Measurements from ENCODE around the gene IL27RA. TPM values are rescaled to one million over a fixed set of nuclear protein-coding genes. Genes with fewer than 3 reads are reported as not detected.

Gene IL27RA
- total RNA-seq, 1 experiment from 2014 or later, result 10.2 TPM

DNA sequence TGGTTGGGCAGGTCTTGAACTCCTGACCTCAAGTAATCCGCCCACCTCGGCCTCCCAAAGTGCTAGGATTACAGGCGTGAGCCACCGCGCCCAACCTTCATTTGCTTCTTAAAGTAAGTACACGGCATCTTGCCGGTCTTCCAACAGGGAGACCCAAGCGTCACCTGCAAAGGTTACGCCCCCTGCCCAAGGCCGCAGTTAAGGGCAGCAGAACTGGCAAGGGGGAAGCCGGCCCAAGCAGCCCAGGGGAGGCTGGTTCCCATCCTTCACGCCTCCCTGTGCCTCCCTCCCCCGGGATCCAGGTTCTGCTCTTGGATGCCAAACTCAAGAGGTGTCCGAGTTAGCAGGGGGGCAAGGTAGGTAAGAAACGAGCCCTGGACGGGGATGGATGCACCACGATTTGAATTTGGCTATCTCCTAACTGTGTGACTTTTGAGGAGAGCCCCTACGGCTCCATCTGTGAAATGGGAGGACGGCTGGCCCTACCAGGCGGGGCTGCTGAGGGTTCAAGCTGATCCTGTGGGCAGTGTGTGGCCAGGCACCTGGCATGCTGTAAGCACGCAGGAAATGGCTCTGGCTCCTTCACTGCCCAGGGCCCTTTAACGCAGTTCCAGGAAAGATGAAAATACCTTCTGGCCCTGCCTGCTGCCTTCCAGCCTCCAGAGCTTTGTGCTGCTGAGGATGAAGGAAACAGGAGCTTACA is 34.5 kb upstream of the IL27RA start:
- ATAC-seq, result no peak
- intact Hi-C loops (cut with micrococcal nuclease; ENCODE audit: unreplicated experiment) (no loop called here), in situ Hi-C loops (cut with HindIII; ENCODE audit: low pct_unique_long_range_greater_than_20kb, low sequenced_read_pairs) (no loop called here)
- Histone ChIP-seq H3K27ac (ENCODE audit: low read length) (no peak overlapping the region), H3K4me3 (ENCODE audit: low read depth in 2 of 2, low read length in 2 of 2) (no peak overlapping the region), H3K9me3 (ENCODE audit: control insufficient read depth, insufficient read depth, low read depth, low read length) (no peaks in the 10 kb centered on the region; the same call in 1 of the 2 replicates), H3K4me1 (ENCODE audit: control insufficient read depth, insufficient read depth, low read length) (no peaks in the 10 kb centered on the region), H3K36me3 (ENCODE audit: control insufficient read depth, insufficient read depth, low read length) (no peaks in the 10 kb centered on the region), H3K27me3 (ENCODE audit: control insufficient read depth, insufficient read depth, low read length) (no peaks in the 10 kb centered on the region)
- TF ChIP-seq, protein P1, sequence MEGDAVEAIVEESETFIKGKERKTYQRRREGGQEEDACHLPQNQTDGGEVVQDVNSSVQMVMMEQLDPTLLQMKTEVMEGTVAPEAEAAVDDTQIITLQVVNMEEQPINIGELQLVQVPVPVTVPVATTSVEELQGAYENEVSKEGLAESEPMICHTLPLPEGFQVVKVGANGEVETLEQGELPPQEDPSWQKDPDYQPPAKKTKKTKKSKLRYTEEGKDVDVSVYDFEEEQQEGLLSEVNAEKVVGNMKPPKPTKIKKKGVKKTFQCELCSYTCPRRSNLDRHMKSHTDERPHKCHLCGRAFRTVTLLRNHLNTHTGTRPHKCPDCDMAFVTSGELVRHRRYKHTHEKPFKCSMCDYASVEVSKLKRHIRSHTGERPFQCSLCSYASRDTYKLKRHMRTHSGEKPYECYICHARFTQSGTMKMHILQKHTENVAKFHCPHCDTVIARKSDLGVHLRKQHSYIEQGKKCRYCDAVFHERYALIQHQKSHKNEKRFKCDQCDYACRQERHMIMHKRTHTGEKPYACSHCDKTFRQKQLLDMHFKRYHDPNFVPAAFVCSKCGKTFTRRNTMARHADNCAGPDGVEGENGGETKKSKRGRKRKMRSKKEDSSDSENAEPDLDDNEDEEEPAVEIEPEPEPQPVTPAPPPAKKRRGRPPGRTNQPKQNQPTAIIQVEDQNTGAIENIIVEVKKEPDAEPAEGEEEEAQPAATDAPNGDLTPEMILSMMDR (IDR thresholded peaks at IDR 0.05), result no peak
- TF ChIP-seq SIN3A (IDR thresholded peaks at IDR 0.05; ENCODE audit: borderline replicate concordance, insufficient read depth, low read depth, low read length), result no peak
- no peak for TF ChIP-seq TCF7L2 (IDR thresholded peaks at IDR 0.05; ENCODE audit: low read depth, low read length)
- TF ChIP-seq, protein P2, sequence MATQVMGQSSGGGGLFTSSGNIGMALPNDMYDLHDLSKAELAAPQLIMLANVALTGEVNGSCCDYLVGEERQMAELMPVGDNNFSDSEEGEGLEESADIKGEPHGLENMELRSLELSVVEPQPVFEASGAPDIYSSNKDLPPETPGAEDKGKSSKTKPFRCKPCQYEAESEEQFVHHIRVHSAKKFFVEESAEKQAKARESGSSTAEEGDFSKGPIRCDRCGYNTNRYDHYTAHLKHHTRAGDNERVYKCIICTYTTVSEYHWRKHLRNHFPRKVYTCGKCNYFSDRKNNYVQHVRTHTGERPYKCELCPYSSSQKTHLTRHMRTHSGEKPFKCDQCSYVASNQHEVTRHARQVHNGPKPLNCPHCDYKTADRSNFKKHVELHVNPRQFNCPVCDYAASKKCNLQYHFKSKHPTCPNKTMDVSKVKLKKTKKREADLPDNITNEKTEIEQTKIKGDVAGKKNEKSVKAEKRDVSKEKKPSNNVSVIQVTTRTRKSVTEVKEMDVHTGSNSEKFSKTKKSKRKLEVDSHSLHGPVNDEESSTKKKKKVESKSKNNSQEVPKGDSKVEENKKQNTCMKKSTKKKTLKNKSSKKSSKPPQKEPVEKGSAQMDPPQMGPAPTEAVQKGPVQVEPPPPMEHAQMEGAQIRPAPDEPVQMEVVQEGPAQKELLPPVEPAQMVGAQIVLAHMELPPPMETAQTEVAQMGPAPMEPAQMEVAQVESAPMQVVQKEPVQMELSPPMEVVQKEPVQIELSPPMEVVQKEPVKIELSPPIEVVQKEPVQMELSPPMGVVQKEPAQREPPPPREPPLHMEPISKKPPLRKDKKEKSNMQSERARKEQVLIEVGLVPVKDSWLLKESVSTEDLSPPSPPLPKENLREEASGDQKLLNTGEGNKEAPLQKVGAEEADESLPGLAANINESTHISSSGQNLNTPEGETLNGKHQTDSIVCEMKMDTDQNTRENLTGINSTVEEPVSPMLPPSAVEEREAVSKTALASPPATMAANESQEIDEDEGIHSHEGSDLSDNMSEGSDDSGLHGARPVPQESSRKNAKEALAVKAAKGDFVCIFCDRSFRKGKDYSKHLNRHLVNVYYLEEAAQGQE (IDR thresholded peaks at IDR 0.05; ENCODE audit: insufficient read depth in 1 of 2, low read depth in 2 of 2, low read length in 1 of 2), result no peak
- TF ChIP-seq POLR2AphosphoS5 (IDR thresholded peaks at IDR 0.05; ENCODE audit: low read depth, low read length), result no peak
- POLR2A ChIA-PET, result interaction anchor here (0.6 kb wide), 1 partner anchor 319 kb away, joined by 4 read pairs; no protein-coding TSS in a partner anchor
- CTCF ChIA-PET, result no interaction called here
- DNase-seq (ENCODE audit: low read depth, low spot score), result no peak
- no TSS peak for BruUV-seq (replicated peaks)

DNA sequence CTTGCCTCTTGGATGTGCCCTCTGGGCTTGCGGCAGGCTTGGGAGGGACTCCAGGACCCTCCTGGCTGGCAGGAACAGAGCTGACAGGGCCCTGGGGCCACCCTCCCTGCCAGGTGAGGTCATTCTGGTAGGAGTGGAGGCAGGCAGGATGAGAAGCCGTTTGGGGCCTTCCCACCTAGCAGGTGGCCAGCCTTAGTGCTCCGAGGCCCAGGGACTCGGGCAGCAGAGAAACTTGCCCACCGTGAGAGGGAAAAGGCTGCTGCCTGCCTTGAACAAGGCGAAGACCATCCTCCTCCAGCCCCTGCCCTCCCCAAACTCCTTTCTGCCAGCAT is 34.0 kb upstream of the IL27RA start:
- Histone ChIP-seq H3K4me3 (ENCODE audit: low read depth in 2 of 2, low read length in 2 of 2) (no peak overlapping the region), H3K36me3 (ENCODE audit: control insufficient read depth, insufficient read depth, low read length) (no peaks in the 10 kb centered on the region), H3K27ac (ENCODE audit: low read length) (no peak overlapping the region), H3K9me3 (ENCODE audit: control insufficient read depth, insufficient read depth, low read depth, low read length) (no peaks in the 10 kb centered on the region; the same call in 1 of the 2 replicates), H3K4me1 (ENCODE audit: control insufficient read depth, insufficient read depth, low read length) (no peaks in the 10 kb centered on the region), H3K27me3 (ENCODE audit: control insufficient read depth, insufficient read depth, low read length) (no peaks in the 10 kb centered on the region)
- intact Hi-C loops (cut with micrococcal nuclease; ENCODE audit: unreplicated experiment) (no loop called here), in situ Hi-C loops (cut with HindIII; ENCODE audit: low pct_unique_long_range_greater_than_20kb, low sequenced_read_pairs) (no loop called here)
- ATAC-seq (no peak), DNase-seq (ENCODE audit: low read depth, low spot score) (no peak)
- no TSS peak for BruUV-seq (replicated peaks)
- TF ChIP-seq TCF7L2 (IDR thresholded peaks at IDR 0.05; ENCODE audit: low read depth, low read length) (no peak), POLR2AphosphoS5 (IDR thresholded peaks at IDR 0.05; ENCODE audit: low read depth, low read length) (no peak), SIN3A (IDR thresholded peaks at IDR 0.05; ENCODE audit: borderline replicate concordance, insufficient read depth, low read depth, low read length) (no peak)
- TF ChIP-seq, protein P2 (IDR thresholded peaks at IDR 0.05; ENCODE audit: insufficient read depth in 1 of 2, low read depth in 2 of 2, low read length in 1 of 2), result no peak
- TF ChIP-seq, protein P1 (IDR thresholded peaks at IDR 0.05), result no peak
- POLR2A ChIA-PET, result no interaction called here
- CTCF ChIA-PET, result no interaction called here

Measured in Panc1 (cell line).